ENCODE results near the gene RPS15.

Gene RPS15

DNA sequence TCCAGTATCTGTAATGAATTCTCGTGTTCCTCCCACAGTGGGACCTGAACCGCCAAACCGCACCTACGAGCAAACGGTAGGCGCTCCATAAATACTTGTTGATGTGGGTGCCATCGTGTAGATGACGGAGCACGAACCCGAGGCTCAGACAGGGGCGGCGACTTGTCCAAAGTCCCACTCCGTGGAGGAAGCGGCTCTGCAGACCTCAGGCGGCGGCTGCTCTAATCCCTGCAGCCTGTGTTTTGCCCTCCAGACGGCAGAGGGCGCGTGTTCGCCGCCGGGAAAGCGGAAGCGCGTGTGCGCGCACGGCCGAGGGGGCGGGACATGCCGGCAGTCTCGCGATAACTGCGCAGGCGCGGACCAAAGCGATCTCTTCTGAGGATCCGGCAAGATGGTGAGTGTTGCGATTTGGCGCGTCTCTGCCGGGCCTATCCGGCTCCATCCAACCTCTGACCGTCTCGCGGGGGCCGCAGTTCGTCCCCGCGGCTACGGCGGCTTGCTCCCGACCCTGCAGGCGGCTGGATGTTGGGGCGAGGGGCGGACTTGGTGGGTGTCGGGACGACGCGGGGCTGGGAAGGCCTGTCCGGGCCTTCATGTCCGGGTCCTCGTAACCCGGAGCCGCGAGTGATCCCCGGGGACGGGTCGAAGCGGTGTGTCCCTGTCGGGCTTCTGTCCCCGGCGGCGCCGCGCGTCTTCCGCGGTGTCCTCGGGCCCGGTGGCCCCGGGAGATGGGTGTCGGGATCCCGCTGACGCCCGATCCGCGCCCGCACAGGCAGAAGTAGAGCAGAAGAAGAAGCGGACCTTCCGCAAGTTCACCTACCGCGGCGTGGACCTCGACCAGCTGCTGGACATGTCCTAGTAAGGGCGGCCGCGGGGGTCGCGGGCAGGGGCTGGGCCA is at the start of gene RPS15:
Gene RPS15 (plus strand): TSS at position 362 of the 898 bp plus-strand sequence. CDS start 30 bp downstream, at position 392.
- peak; percentile 62 for DNase-seq

DNA sequence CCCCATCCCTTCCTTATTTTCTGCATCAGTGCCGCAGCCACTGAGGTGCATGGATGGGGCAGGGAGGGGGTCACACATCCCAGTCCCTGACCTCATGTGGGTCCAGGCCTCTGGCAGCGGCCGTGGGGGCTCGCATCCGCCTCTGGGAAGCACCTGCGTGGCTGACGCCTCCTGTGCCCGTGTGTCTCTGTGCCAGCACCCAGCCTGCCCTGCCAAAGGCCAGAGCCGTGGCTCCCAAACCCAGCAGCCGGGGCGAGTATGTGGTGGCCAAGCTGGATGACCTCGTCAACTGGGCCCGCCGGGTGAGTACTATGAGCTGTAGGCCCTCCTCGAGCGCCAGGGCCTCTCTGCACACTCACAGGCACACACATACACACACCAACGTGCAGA is 49.6 kb upstream of the RPS15 start:
- no peak for DNase-seq

DNA sequence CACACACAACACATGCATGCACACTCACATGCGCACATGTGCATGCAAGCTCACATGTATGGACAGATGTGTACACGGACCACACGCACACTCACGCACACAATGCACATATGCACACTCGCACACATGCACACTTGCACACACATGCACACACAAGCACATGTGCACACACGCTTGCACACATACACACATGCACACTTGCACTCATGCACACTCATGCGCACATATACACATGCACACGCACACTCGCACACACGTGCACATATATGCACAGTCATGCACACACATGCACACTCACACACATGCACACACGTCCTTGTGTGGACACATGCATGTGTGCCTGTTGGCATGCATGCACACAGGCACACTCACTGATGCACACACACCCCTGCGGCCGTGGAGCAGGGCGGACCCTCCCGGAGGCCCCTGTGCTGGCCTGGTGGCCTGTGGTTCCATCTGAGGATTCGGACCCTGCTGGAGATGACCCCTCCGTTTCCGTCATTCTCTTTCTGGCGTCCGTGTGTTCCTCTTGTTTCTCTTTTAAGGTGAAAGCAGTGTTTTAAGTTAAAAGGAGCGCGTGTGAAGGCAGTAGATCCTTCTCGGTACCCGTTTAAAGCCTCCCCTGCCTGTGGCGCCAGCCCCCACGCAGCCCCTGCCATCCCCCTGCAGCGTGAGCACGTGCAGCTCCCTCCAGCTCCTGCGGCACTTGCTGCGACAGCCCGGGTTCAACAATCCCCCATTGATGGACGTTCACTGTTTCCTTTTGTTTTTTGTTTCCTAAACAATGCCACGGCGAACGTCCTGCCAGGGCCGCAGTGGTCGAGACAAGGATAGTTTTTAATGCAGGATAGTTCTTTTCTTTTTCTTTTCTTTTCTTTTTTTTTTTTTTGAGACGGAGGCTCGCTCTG is 48.9 kb upstream of the RPS15 start:
- no peak for DNase-seq

DNA sequence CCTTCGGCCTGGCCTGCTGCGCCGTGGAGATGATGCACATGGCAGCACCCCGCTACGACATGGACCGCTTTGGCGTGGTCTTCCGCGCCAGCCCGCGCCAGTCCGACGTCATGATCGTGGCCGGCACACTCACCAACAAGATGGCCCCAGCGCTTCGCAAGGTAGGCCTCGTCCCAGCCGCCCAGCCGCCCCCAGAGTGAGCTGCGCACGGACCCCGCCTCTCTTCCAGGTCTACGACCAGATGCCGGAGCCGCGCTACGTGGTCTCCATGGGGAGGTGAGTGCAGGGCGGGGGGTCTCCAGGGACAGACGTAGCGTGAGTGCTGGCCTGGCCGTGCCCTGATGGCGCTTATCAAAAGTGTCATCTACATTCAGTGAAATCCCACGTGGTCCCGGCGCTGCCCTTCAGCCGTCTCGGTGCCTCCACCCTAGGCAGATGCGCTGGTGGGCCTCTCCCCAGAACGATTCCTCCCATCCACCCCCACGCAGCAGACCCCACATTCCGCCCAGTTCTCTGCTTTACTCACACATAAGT is 47.2 kb upstream of the RPS15 start:
- no peak for DNase-seq

DNA sequence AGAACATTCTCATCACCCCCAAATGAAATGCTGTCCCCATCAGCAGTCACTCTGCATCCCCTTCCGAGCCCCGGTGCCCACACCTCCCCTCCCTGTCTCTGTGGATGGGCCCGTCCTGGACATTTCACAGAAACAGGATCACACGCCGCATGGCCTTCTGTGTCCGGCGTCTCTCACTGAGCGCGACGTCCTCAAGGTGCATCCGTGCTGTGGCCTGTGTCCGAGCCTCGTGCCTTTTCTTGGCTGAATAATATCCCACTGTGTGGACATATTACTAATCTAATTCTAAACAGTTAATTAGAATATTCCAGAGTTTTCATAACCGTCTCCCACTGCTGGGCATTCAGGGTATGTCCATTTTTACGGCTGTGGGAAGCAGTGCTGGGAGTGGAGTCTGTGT is 45.8 kb upstream of the RPS15 start:
- no peak for DNase-seq

DNA sequence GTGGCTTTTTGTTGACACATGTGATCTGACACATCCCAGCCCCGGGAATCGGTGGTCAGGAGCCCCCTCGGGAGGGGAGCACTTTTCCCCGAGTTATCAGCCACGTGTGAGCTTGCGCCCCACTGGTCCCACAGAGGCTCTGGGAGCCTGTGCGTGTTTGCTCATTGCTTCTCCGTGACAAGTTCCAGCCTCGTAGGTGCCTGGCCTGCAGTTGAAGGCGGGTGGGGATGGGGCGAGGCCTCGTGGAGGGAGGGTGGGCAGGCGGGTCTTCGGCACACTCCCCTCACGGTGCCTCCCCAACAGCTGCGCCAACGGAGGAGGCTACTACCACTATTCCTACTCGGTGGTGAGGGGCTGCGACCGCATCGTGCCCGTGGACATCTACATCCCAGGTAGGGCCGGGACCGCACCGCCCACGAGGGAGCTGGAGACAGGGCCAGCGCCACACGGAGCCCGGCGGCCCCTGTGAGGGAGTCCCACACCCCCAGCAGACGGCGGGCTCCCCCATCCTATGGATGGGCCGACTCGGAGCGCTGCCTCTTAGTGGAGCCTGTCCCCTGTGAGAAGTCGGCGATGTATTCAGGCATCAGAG is 45.2 kb upstream of the RPS15 start:
- DNase-seq, result no peak

DNA sequence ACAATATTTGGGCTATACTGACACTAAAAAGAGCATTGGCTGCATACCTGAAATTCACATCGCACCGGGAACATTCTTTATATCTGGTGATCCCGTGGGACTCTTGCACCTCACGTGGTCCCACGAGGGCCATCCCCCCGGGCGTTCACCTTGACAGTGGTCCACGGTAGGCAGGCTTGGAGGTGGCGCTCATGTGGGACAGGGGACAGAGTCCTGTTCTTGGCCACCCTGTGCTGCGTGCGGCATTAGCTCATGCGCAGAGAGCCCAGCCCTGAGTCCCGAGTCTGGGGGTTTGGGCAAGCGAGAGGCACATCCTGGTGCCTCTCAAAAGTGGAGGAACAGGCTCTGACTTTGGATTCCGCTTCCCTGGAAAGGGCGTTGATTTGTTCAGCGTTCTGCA is 44.4 kb upstream of the RPS15 start:
- DNase-seq, result no peak

DNA sequence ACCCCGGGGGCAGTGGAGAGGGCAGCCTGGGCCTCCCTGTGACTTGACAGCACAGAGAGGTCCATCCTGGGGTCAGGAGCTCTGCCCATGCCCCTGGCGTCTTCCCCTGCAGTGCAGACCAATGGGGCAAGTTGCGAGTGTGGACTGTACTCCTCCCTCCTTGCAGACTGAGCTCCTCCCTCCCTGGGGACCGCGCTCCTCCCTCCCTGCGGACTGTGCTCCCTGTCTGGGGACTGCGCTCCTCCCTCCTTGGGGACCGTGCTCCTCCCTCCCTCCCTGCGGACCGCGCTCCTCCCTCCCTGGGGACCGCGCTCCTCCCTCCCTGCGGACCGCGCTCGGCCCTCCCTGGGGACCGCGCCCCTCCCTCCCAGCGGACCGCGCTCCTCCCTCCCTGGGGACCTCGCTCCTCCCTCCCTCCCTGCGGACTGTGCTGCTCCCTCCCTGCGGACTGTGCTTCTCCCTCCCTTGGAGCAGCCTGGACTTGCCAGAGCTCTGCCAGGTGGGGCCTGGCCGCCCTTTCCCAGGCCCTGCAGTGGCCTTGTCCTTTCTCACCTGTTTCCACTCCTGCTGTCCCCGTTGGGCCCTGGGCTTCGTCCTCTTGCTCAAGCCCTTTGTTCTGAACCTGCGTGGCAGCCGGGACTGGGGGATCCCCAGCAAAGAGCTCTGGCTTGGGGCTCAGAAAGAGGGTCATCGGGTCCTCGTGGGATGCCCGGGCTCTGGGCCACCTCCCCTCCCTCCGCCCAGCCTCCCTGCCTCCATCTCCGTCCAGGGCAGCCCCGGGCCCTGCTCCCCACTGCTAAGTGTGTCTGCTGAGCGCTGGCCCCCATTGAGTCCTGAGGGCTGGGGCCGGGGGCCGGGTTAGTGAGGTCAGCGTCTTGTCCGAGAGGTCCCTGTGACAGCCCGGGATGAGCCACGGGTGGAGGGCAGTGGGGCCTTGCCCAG is 43.7 kb upstream of the RPS15 start:
- no peak for DNase-seq

DNA sequence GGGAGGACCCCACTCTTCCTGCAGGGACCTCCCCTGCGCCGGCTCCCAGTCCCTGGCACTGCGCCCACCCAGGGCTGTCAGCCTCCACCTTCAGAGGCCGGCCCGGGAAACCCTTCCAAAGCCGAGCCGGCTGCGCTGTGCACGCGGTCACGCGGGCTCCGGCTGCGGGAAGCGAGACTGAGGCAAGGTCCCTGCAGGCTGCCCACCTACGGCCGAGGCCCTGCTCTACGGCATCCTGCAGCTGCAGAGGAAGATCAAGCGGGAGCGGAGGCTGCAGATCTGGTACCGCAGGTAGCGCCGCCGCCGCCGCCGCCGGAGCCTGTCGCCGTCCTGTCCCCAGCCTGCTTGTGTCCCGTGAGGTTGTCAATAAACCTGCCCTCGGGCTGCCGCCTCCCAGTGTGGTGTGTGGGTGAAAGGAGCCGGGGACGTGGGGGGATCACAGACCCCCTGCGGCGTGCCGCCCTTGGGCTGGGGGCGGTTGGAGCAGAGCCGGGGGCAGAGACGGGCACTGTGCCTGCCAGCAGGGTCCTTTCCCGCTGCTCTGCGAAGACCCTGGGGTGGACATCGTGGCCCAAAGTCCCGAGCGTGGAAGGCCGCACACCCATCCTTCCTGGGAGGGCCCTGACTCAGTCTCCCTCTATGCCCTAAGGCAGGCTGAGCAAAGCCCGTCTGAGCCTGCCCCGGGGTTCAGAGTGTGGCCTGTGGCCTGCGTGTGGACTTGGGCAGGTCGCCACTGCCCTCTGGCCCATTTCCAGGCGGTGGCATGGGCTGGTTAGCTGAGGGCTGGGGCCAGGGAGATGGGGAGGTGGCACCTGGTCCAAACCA is 42.8 kb upstream of the RPS15 start:
- no peak for DNase-seq

DNA sequence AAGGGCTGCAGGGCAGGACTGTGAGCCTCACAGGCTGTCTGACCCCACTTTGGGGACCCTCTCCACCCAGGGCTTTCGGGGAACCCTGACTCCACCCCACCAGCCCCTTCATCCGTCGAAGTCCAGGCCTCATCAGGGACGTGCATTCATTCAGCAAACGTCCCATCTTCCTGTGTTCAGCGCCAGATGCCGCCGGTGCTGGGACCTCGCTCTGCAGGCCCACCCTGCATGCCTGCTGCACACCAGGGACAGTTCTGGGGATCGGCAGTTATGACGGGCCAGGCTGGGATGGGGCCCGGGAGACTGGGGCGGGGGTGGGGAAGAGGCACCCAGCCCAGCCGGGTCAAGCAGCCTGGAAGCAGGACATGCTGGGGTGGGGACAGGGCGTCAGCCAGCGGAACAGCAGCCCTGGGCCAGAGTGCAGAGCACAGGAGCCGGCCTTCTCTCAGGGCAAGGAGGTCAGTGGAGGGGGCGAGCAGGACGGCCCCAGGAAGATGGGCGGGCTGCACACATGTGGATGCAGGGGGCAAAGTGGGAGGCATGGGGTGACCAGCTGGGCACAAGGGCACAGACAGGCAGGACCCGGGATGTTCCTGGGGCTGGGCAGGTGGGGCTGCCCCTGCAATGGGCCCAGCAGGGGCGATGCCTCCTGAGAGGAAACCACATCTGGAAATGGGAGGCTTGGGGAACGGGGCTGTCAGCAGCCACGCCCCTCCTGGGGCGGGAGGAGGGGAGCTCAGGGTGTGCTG is 42.0 kb upstream of the RPS15 start:
- DNase-seq, result no peak

DNA sequence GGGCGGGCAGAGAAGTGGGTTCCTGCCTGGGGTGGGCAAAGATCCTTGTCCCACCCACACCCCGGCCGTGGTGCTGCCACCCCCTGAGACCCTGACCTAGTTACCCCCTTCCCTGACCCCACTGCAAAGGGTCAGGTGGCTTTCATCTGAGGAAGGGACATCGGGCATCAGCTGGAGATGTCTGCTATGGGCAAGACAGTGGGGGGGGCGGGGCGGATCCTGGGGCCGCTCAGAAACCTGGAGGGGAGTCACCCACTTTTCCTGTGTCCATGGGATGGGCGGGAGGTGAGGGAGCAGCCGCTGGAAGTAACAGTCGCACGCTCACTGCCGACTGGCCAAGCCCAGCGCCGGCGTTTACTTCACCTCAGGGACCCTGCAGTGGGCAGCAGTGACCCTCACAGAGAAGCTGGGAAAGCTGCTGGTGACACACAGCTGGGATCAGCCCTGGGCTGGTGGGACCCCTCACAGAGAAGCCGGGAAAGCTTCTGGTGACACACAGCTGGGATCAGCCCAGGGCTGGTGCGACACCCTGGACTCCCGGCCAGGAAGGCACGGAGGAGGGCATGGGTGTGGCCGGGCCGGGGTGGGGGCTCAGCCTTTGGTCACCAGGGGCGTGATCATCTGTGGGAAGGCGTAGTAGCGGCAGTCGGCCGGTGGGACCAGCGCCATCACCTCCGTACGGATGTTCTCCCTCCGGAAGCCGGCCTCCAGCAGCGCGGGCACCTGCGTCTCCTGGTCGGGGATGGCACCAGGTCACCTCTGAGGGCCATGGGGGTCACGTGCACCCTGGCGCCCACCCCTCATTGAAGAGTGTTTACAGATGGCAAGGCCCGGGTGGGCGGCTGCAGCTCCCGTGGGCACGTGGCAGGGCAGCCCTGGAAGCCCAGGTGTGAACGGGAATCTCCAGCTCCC is 41.2 kb upstream of the RPS15 start:
- DNase-seq, result no peak

DNA sequence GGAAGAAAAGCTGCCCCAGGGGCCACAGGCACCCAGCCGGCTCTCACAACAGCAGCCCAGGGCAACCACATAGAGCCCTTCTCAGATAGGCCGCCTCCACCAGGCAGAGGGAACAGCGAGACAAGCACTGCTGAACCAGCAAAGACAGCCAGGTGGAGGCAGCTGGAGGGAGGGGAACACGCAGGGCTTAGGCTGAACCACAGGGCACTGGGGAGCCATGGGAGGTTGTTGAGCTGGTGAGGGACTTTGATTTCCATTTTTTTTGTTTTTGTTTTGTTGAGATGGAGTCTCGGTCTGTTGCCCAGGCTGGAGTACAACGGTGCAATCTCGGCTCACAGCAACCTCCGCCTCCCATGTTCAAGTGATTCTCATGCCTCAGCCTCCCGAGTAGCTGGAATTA is 40.4 kb upstream of the RPS15 start:
- DNase-seq, result no peak

DNA sequence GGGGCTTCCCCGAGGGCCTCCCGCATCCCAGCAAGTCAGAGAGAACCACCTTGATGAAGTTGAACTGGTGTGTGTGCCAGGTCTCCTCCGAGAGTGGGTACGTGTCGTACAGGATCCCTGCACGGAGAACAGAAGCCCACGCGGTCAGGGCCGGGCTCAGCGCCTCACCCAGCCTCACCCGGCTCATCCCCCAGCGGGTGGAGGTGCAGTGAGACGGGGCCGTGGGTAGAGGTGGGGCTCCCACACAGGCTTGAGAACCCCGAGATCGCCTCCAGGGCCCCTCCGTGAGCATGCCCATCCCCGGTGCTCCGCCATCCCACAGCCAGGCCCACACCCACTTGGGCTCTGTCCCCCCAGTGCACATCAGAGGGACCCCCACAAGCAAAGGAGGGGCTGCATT is 39.1 kb upstream of the RPS15 start:
- no peak for DNase-seq

DNA sequence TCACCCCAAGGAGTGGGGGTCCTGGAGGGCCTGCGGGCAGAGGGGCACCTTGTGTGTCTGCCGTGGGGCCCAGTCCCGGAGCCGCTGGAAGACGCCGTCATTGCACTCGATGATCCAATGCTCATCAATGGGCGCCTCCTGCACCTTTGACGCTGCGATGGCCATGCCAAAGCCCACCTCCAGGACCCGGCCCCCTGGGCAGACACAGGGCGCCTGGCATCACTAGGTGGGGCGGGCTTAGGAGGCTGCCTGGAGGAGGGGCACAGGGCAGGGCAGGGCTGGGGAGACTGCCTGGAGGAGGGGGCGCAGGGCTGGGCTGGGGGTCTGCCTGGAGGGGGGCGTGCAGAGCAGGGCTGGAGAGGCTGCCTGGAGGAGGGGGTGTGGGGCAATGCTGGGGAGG is 38.5 kb upstream of the RPS15 start:
- no peak for DNase-seq

DNA sequence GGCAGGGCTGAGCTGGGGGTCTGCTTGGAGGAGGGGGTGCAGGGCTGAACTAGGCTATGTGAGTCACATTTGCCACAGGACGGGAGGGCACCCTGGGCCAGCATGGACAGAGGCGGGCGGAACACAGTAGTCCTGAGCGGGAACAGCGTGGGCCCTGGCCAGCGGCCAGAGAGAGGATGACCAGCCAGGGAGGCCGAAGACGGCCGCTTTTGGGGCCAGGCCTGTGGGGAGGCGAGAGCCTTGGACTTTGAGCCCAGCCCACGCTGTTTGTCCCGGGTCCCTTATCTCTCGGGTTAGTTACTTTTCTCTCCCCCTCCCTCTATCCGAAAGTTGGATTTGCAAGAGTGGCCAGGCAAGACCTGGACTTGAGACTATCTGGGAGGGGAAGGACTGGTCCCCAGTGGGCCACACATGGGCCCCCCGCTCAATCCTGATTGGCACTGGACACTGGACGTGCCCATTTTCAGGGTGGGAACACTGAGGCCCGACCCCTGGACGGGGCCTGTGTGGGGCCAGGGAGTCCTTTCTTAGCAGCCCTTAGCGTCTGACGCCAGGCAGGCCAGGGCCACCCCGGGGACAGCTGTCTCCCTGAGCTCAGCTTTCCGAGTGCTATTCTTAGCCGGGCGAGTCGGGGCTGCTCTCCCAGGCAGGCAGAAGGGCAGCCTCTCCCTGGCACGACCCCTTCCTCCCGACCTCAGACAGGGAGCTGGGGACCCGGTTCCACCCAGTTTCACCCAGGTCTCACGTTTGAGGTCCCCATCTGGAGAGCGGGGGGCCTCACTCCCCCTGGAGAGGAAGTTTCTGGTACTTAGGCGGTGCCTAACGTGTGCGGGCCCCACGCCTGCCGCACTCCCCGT is 37.7 kb upstream of the RPS15 start:
- DNase-seq, result peak; percentile 6

DNA sequence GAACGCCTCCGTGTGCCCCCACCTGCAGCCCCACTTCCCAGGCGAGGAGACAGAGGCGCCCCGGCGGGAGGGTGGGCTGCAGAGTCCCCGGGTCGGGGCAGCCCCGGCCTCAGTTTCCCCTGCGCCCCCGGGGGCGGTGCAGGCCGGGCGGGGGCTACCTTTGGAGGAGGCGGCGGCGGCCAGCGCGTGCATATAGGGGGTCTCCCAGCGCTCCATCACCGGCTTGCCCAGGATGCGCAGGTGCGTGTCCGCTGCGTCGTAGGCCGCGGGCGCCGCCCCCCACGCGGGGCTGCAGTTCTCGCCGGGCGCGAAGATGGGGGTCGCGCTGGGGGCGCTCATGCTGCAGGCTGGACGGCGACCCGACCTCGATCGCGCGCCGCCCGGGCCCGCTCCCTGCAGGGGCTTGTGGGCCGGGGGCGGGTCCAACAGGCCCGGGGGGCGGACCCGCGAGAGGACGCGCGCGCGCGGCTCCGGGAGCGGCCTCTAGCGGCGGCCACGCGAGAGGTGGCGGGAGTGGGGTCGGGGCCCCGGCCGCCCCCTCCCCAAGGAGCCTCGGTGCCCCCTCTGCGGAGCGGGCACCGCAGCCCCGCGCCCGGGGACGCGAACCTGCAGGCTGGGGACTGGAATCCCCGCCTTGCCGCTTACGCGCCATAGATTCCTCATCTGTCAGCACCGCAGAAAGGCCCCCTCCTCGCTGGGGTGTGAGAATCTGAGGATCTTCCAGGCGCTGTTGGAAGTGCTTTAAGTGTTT is 36.9 kb upstream of the RPS15 start, which contains the start of gene GAMT:
Gene GAMT (minus strand): TSS at position 405 of the 751 bp plus-strand sequence. CDS start 66 bp downstream, at position 339.
- DNase-seq, result no peak

DNA sequence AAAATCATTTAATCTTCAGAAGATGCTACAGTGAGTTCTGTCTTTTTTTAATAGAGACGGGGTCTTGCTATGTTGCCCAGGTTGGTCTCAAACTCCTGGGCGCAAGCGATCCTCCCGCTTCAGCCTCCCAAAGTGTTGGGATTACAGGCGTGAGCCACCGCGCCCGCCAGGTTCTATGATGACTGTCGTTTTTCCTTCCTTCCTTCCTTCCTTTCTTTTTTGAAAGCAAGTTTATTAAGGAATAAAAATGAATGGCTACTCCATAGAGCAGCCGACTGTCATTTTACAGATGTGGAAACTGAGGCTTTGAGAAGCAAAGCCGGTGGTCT is 36.3 kb upstream of the RPS15 start:
- DNase-seq, result no peak
